ENCODE data around the gene SLC38A7. TPM values are rescaled to one million over a fixed set of nuclear protein-coding genes. Genes with fewer than 3 reads are reported as not detected.

SLC38A7 gene
- total and polyA plus RNA-seq, 2 of the 13 experiments (the other 11 are each of a cell fraction or from before 2014, with no cell fraction given) = 13.2 to 14.1 TPM

DNA sequence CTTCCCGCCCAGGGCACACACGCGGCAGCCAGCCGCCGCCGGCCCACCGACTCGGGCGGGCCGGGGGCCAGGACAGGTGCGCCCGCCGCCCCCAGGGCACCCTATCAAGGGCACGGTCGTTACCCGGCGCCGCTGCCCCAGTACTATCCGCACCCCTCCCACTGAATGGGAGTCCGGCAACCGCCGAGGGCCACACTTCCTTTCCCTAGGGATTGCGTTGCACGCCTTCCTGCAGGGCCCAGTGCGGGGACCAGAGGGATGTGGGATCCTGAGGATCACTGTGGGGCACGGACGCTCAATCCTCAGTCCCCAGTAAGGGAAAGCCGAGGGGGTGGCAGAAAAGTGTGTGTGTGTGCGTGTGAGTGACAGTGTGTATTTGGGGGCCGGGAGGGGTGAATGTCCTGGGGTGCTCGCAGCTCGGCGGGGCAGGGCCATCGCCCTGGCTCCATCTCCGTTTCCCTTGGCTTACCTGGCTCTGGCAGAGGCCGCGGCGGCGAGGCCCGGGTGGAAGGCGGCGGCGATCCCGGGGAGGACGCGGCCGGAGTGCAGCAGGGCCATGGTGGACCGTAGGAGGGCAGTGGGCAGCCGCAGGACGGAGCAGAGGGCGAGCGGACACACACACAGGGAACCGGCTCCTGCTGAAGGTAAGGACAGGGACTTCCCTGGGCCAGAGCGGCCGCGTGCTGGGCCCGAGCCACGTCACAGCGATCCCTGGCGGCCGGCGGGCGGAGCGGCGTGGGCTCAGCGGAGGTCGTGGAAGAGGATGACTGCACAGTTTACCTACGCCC lies 49.3 kb upstream of the SLC38A7 start, which contains the start of gene GOT2 (continued):
- TF ChIP-seq, protein P1, sequence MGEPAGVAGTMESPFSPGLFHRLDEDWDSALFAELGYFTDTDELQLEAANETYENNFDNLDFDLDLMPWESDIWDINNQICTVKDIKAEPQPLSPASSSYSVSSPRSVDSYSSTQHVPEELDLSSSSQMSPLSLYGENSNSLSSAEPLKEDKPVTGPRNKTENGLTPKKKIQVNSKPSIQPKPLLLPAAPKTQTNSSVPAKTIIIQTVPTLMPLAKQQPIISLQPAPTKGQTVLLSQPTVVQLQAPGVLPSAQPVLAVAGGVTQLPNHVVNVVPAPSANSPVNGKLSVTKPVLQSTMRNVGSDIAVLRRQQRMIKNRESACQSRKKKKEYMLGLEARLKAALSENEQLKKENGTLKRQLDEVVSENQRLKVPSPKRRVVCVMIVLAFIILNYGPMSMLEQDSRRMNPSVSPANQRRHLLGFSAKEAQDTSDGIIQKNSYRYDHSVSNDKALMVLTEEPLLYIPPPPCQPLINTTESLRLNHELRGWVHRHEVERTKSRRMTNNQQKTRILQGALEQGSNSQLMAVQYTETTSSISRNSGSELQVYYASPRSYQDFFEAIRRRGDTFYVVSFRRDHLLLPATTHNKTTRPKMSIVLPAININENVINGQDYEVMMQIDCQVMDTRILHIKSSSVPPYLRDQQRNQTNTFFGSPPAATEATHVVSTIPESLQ (CRISPR knock-in tag; conservative IDR thresholded peaks at IDR 0.05) = no peak
- peak; percentile 61; the same call in 1 of the 2 replicates for TF ChIP-seq ZFP36L2 (CRISPR knock-in tag; IDR thresholded peaks at IDR 0.05)
- TF ChIP-seq ZNF329 (CRISPR knock-in tag; IDR thresholded peaks at IDR 0.05; ENCODE audit: low read depth) = peak; percentile 87; the same call in 1 of the 2 replicates
- TF ChIP-seq, protein P2, sequence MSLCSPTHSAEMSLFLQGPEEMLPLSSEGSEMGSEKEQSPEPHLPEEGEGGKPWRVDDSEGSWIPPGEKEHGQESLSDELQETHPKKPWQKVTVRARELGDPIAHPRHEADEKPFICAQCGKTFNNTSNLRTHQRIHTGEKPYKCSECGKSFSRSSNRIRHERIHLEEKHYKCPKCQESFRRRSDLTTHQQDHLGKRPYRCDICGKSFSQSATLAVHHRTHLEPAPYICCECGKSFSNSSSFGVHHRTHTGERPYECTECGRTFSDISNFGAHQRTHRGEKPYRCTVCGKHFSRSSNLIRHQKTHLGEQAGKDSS (CRISPR knock-in tag; IDR thresholded peaks at IDR 0.05; ENCODE audit: borderline replicate concordance, low read depth) = peak; percentile 97
- peak; percentile 69; the same call in 1 of the 2 replicates for TF ChIP-seq PPARG (CRISPR knock-in tag; conservative IDR thresholded peaks at IDR 0.05)
- peak; percentile 98 for TF ChIP-seq ZNF567 (CRISPR knock-in tag; IDR thresholded peaks at IDR 0.05; ENCODE audit: borderline replicate concordance)
- TF ChIP-seq GTF2F1 (IDR thresholded peaks at IDR 0.05; ENCODE audit: low read length) = 0 out of 2 replicates have a peak, but pooled peaks have one; percentile 69
- TF ChIP-seq, protein P3, sequence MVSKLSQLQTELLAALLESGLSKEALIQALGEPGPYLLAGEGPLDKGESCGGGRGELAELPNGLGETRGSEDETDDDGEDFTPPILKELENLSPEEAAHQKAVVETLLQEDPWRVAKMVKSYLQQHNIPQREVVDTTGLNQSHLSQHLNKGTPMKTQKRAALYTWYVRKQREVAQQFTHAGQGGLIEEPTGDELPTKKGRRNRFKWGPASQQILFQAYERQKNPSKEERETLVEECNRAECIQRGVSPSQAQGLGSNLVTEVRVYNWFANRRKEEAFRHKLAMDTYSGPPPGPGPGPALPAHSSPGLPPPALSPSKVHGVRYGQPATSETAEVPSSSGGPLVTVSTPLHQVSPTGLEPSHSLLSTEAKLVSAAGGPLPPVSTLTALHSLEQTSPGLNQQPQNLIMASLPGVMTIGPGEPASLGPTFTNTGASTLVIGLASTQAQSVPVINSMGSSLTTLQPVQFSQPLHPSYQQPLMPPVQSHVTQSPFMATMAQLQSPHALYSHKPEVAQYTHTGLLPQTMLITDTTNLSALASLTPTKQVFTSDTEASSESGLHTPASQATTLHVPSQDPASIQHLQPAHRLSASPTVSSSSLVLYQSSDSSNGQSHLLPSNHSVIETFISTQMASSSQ (IDR thresholded peaks at IDR 0.05; ENCODE audit: low read depth) = no peak
- TF ChIP-seq, protein P3 (CRISPR knock-in tag; IDR thresholded peaks at IDR 0.05; ENCODE audit: borderline replicate concordance) = peak; percentile 79
- TF ChIP-seq, protein P4, sequence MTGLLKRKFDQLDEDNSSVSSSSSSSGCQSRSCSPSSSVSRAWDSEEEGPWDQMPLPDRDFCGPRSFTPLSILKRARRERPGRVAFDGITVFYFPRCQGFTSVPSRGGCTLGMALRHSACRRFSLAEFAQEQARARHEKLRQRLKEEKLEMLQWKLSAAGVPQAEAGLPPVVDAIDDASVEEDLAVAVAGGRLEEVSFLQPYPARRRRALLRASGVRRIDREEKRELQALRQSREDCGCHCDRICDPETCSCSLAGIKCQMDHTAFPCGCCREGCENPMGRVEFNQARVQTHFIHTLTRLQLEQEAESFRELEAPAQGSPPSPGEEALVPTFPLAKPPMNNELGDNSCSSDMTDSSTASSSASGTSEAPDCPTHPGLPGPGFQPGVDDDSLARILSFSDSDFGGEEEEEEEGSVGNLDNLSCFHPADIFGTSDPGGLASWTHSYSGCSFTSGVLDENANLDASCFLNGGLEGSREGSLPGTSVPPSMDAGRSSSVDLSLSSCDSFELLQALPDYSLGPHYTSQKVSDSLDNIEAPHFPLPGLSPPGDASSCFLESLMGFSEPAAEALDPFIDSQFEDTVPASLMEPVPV (CRISPR knock-in tag; IDR thresholded peaks at IDR 0.05) = 0 out of 2 replicates have a peak, but pooled peaks have one; percentile 88
- peak; percentile 85; the same call in 1 of the 2 replicates for TF ChIP-seq MTA1 (CRISPR knock-in tag; IDR thresholded peaks at IDR 0.05; ENCODE audit: borderline replicate concordance)
- TF ChIP-seq ZNF335 (CRISPR knock-in tag; IDR thresholded peaks at IDR 0.05) = peak; percentile 82; the same call in 1 of the 2 replicates
- no peak for TF ChIP-seq NBN (conservative IDR thresholded peaks at IDR 0.05)
- TF ChIP-seq, protein P5, sequence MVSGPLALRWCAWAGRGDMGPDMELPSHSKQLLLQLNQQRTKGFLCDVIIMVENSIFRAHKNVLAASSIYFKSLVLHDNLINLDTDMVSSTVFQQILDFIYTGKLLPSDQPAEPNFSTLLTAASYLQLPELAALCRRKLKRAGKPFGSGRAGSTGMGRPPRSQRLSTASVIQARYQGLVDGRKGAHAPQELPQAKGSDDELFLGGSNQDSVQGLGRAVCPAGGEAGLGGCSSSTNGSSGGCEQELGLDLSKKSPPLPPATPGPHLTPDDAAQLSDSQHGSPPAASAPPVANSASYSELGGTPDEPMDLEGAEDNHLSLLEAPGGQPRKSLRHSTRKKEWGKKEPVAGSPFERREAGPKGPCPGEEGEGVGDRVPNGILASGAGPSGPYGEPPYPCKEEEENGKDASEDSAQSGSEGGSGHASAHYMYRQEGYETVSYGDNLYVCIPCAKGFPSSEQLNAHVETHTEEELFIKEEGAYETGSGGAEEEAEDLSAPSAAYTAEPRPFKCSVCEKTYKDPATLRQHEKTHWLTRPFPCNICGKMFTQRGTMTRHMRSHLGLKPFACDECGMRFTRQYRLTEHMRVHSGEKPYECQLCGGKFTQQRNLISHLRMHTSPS (CRISPR knock-in tag; IDR thresholded peaks at IDR 0.05; ENCODE audit: low read depth) = peak; percentile 80
- TF ChIP-seq ZBTB21 (CRISPR knock-in tag; IDR thresholded peaks at IDR 0.05) = peak; percentile 67; the same call in 1 of the 2 replicates
- peak; percentile 83 for TF ChIP-seq ZNF264 (CRISPR knock-in tag; IDR thresholded peaks at IDR 0.05)
- TF ChIP-seq GATA4 (IDR thresholded peaks at IDR 0.05; ENCODE audit: borderline replicate concordance, low read depth) = 0 out of 2 replicates have a peak, but pooled peaks have one; percentile 28

All from HepG2 (cell line).